ENCODE results near the gene ALK. TPM values are rescaled to one million over a fixed set of nuclear protein-coding genes. Genes with fewer than 3 reads are reported as not detected.

ALK gene
- total and polyA plus RNA-seq, 2 donors (not counting 1 experiment from before 2014, with no cell fraction given) = under 0.01 to 0.02 TPM

GRCh38 chr2:29640360-29640759 is 281.0 kb downstream of the ALK start:
- Histone ChIP-seq H3K4me1 (ENCODE audit: control insufficient read depth, extremely low read depth, insufficient read depth, low read length) (no peaks in the 10 kb centered on the region), H4K20me1 (ENCODE audit: control insufficient read depth, extremely low read depth, insufficient read depth, low read length) (no peaks in the 10 kb centered on the region), H3K36me3 (ENCODE audit: control insufficient read depth, insufficient read depth, low read length) (no peaks in the 10 kb centered on the region), H3K4me2 (ENCODE audit: extremely low read depth, insufficient read depth, low read length) (no peak overlapping the region), H2AFZ (ENCODE audit: low read length) (no peak overlapping the region), H3K27me3 (ENCODE audit: control insufficient read depth, insufficient read depth, low read length) (no peaks in the 10 kb centered on the region), H3K79me2 (ENCODE audit: control insufficient read depth, insufficient read depth, low read length) (no peaks in the 10 kb centered on the region), H3K4me3 (replicated peaks in 1 of 4; ENCODE audit: control extremely low read depth in 1 of 4, insufficient read depth in 1 of 4, low read depth in 3 of 4, low read length in 4 of 4) (no peak overlapping the region), H3K9me3 (ENCODE audit: control insufficient read depth, insufficient read depth, low read depth, low read length) (no peaks in the 10 kb centered on the region), H3K27ac (ENCODE audit: insufficient read depth, low read length) (no peak overlapping the region), H3K9ac (ENCODE audit: insufficient read depth, low read length) (no peak overlapping the region)
- DNase-seq (ENCODE audit: low read depth in 2 of 2) = no peak
- TF ChIP-seq EZH2 (IDR thresholded peaks at IDR 0.05; ENCODE audit: low read length, missing control alignments) (no peak), CTCF (conservative IDR thresholded peaks at IDR 0.05 in 1 of 2, IDR thresholded peaks at IDR 0.05 in 1 of 2; ENCODE audit: low read depth in 1 of 2, low read length in 2 of 2) (no peak)

GRCh38 chr2:29638641-29639040 is 282.7 kb downstream of the ALK start:
- no peak overlapping the region for H3K4me2 ChIP-seq (ENCODE audit: extremely low read depth, insufficient read depth, low read length)
- no peaks in the 10 kb centered on the region for H4K20me1 ChIP-seq (ENCODE audit: control insufficient read depth, extremely low read depth, insufficient read depth, low read length)
- no peak overlapping the region for H3K4me3 ChIP-seq (replicated peaks in 1 of 4; ENCODE audit: control extremely low read depth in 1 of 4, insufficient read depth in 1 of 4, low read depth in 3 of 4, low read length in 4 of 4)
- H3K9me3 ChIP-seq (ENCODE audit: control insufficient read depth, insufficient read depth, low read depth, low read length) = no peaks in the 10 kb centered on the region
- H2AFZ ChIP-seq (ENCODE audit: low read length) = no peak overlapping the region
- H3K79me2 ChIP-seq (ENCODE audit: control insufficient read depth, insufficient read depth, low read length) = no peaks in the 10 kb centered on the region
- TF ChIP-seq CTCF (conservative IDR thresholded peaks at IDR 0.05 in 1 of 2, IDR thresholded peaks at IDR 0.05 in 1 of 2; ENCODE audit: low read depth in 1 of 2, low read length in 2 of 2) (no peak), EZH2 (IDR thresholded peaks at IDR 0.05; ENCODE audit: low read length, missing control alignments) (no peak)
- H3K27ac ChIP-seq (ENCODE audit: insufficient read depth, low read length) = no peak overlapping the region
- H3K9ac ChIP-seq (ENCODE audit: insufficient read depth, low read length) = no peak overlapping the region
- H3K4me1 ChIP-seq (ENCODE audit: control insufficient read depth, extremely low read depth, insufficient read depth, low read length) = no peaks in the 10 kb centered on the region
- no peaks in the 10 kb centered on the region for H3K27me3 ChIP-seq (ENCODE audit: control insufficient read depth, insufficient read depth, low read length)
- DNase-seq (ENCODE audit: low read depth in 2 of 2) = no peak
- no peaks in the 10 kb centered on the region for H3K36me3 ChIP-seq (ENCODE audit: control insufficient read depth, insufficient read depth, low read length)

GRCh38 chr2:29634916-29635315 is 286.5 kb downstream of the ALK start:
- Histone ChIP-seq H3K4me3 (replicated peaks in 1 of 4; ENCODE audit: control extremely low read depth in 1 of 4, insufficient read depth in 1 of 4, low read depth in 3 of 4, low read length in 4 of 4) (no peak overlapping the region), H3K79me2 (ENCODE audit: control insufficient read depth, insufficient read depth, low read length) (no peaks in the 10 kb centered on the region), H3K36me3 (ENCODE audit: control insufficient read depth, insufficient read depth, low read length) (no peaks in the 10 kb centered on the region), H4K20me1 (ENCODE audit: control insufficient read depth, extremely low read depth, insufficient read depth, low read length) (no peaks in the 10 kb centered on the region), H3K27ac (ENCODE audit: insufficient read depth, low read length) (no peak overlapping the region), H3K4me1 (ENCODE audit: control insufficient read depth, extremely low read depth, insufficient read depth, low read length) (peaks cover 3% of the 10 kb centered on the region), H2AFZ (ENCODE audit: low read length) (no peak overlapping the region), H3K4me2 (ENCODE audit: extremely low read depth, insufficient read depth, low read length) (no peak overlapping the region), H3K27me3 (ENCODE audit: control insufficient read depth, insufficient read depth, low read length) (no peaks in the 10 kb centered on the region), H3K9ac (ENCODE audit: insufficient read depth, low read length) (no peak overlapping the region), H3K9me3 (ENCODE audit: control insufficient read depth, insufficient read depth, low read depth, low read length) (no peaks in the 10 kb centered on the region)
- no peak for DNase-seq (ENCODE audit: low read depth in 2 of 2)
- TF ChIP-seq EZH2 (IDR thresholded peaks at IDR 0.05; ENCODE audit: low read length, missing control alignments) (no peak), CTCF (conservative IDR thresholded peaks at IDR 0.05 in 1 of 2, IDR thresholded peaks at IDR 0.05 in 1 of 2; ENCODE audit: low read depth in 1 of 2, low read length in 2 of 2) (no peak)
